Kidney (tissue), 14 donors: ENCODE data around the gene FN1. TPM values are rescaled to one million over a fixed set of nuclear protein-coding genes. Genes with fewer than 3 reads are reported as not detected.

Source experiments
- DNase-seq, 5 donors: peaks; one replicate each; pipeline ENCODE4 v3.0.0-alpha.2; 2013 to 2020
- FAIRE-seq: peaks from 2 replicates; lab custom pipeline; 2012; peaks lifted over from hg19 to GRCh38; lab: Jason Lieb, UNC
- H3K27ac ChIP-seq, 2 donors: one replicate each; pipeline ENCODE4 v1.7.0; 2013; ENCODE audit warnings: low read depth in 2 of 2, low read length in 2 of 2, inconsistent platforms in 1 of 2
- H3K27me3 ChIP-seq: one replicate; pipeline ENCODE4 v1.7.1; 2013; ENCODE audit warnings: low read length, inconsistent platforms; ENCODE audit not compliant: control insufficient read depth, insufficient read depth
- H3K36me3 ChIP-seq, 3 donors: one replicate each; pipeline versions ENCODE4 v1.7.0 to v1.7.1; 2013; ENCODE audit warnings: low read length in 3 of 3, control low read depth in 1 of 3, inconsistent platforms in 1 of 3; ENCODE audit not compliant: insufficient read depth in 3 of 3, control insufficient read depth in 2 of 3
- H3K4me1 ChIP-seq, 3 donors: one replicate each; pipeline versions ENCODE4 v1.7.0 to v1.7.1; 2013; ENCODE audit warnings: low read length in 3 of 3, inconsistent platforms in 1 of 3, low read depth in 1 of 3; ENCODE audit not compliant: control insufficient read depth in 2 of 3, insufficient read depth in 2 of 3
- H3K4me3 ChIP-seq, 3 donors: one replicate each; pipeline versions ENCODE4 v1.7.0 to v1.8.1; 2013; ENCODE audit warnings: low read length in 3 of 3, control low read depth in 1 of 3, inconsistent platforms in 1 of 3
- H3K9ac ChIP-seq, 3 donors: one replicate each; pipeline versions ENCODE4 v1.7.0 to v1.7.1; 2013; ENCODE audit warnings: low read length in 3 of 3, control low read depth in 1 of 3, inconsistent platforms in 1 of 3
- H3K9me3 ChIP-seq, 3 donors: one replicate each; pipeline versions ENCODE4 v1.7.0 to v1.7.1; 2013; ENCODE audit warnings: low read length in 3 of 3, control low read depth in 1 of 3, inconsistent platforms in 1 of 3; ENCODE audit not compliant: control insufficient read depth in 2 of 3, insufficient read depth in 1 of 3
- intact Hi-C: fragments of 100-400 bp; cut with DNase I; formaldehyde crosslinking; loops from one replicate; pipeline ENCODE4 v1.11.1; 2022
- polyA plus RNA-seq: library from polyadenylated mRNA; stranded (reverse); fragments of 350-450 nt; fragmentation: Illumina TruSeq; extraction: RNeasy Lipid Tissue Mini Kit (QIAGEN cat#74804); gene quantifications from one replicate; pipeline ENCODE4 v1.2.3, GENCODE V29; 2014; ENCODE audit warnings: low read depth, low replicate concordance; ENCODE audit not compliant: insufficient read depth
- total RNA-seq: library from RNA; stranded (reverse); fragmentation: NEBNext Ultra II Directional; extraction: Animal tissue kit (Norgen Biotek cat#: 25700); gene quantifications from one replicate; pipeline ENCODE4 v1.2.1, GENCODE V29; 2021
- TF ChIP-seq, protein P1 (sequence below): IDR thresholded peaks from 3 replicates; pipeline ENCODE4 v1.5.1; 2012; ENCODE audit warnings: mild to moderate bottlenecking, moderate library complexity, borderline replicate concordance; ENCODE audit not compliant: insufficient read depth; ENCODE audit errors: extremely low read depth
- donor health status: control.
- donor health status: control.
- donor health status: control.
- donor health status: control.
- donor health status: control.
- donor health status: DM: yes; HTN: yes; CAD: no.
- donor health status: Normal renal cell carcinoma (clear cell type).

FN1 gene
- total and polyA plus RNA-seq, 2 donors from 2014 or later = 92.1 to 289 TPM

DNA sequence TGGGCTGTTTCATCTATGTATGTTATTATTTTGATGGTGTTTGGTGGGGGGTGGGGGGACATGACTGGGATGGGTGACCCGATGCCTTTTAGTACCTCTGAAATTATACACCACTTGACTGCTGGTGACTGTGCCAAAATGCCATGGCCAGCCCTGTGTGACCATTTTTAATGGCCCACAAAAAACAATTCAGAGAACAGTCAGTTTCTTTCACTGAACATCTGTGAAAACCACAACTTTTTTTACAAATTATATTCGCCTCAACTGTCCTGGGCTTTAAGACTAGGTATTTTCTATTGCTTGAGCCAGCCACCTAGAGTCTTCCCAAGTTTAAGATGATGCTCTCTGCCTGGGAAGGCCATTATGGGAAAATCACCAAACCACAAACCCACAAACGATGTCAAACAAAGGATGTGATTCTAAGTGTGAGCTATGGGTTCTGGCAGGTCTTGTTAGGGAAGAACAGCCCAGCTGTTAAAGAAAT, 33.9 kb downstream of the FN1 start:
- Histone ChIP-seq H3K36me3 (peaks cover 0 to 4% (median 0%) of the 10 kb centered on the region in 3 donors), H3K27me3 (no peaks in the 10 kb centered on the region)

GRCh38 chr2:215399067-215399716, 36.7 kb downstream of the FN1 start:
- Histone ChIP-seq H3K4me1 (no peaks in the 10 kb centered on the region), H3K27ac (no peak overlapping the region), H3K36me3 (peaks cover 0 to 2% (median 0%) of the 10 kb centered on the region in 3 donors), H3K9me3 (no peaks in the 10 kb centered on the region), H3K4me3 (no peak overlapping the region), H3K9ac (no peak overlapping the region), H3K27me3 (no peaks in the 10 kb centered on the region)
- no peak for DNase-seq
- TF ChIP-seq, protein P1, sequence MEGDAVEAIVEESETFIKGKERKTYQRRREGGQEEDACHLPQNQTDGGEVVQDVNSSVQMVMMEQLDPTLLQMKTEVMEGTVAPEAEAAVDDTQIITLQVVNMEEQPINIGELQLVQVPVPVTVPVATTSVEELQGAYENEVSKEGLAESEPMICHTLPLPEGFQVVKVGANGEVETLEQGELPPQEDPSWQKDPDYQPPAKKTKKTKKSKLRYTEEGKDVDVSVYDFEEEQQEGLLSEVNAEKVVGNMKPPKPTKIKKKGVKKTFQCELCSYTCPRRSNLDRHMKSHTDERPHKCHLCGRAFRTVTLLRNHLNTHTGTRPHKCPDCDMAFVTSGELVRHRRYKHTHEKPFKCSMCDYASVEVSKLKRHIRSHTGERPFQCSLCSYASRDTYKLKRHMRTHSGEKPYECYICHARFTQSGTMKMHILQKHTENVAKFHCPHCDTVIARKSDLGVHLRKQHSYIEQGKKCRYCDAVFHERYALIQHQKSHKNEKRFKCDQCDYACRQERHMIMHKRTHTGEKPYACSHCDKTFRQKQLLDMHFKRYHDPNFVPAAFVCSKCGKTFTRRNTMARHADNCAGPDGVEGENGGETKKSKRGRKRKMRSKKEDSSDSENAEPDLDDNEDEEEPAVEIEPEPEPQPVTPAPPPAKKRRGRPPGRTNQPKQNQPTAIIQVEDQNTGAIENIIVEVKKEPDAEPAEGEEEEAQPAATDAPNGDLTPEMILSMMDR = no peak
- intact Hi-C loops = no loop called here
- FAIRE-seq = no peak

More for the DNA sequence above, 33.9 kb downstream of the FN1 start:
- DNase-seq (no peak), FAIRE-seq (no peak)
- TF ChIP-seq, protein P1 = no peak
- Histone ChIP-seq H3K4me3 (no peak overlapping the region), H3K9me3 (no peaks in the 10 kb centered on the region), H3K27ac (no peak overlapping the region), H3K4me1 (no peaks in the 10 kb centered on the region), H3K9ac (no peak overlapping the region)
- intact Hi-C loops = no loop called here

DNA sequence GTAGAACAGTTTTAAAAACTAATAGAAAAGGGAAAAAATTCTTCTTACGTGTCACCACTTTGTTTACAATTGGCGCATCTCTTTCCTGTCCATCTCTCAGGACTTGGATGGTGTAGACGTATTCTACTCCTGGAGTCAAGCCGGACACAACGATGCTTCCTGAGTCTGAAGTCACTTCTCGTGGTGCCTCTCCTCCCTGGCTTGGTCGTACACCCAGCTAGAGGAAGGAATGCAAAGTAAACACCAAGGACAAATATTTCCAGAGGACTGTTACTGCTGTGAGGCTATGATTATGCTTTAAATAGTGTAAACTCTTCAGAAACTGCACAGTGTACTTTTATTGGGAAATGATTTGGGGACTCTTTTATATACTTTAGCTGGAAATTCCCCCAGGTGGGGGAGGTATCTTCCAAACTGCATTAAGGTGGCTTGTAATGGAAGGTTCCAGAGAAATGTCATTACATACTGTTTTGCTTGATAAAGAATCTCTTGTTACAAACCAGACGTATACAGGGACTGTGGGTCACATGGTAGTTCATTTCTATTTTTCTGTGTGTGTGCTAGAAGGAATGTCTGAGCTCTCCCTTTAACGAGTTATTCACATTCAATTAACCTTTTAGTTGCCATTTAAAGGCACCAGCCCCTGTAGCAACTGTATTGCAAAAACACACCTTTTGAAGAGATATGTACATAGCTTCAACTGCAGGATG, 38.1 kb downstream of the FN1 start:
- Histone ChIP-seq H3K9ac (no peak overlapping the region), H3K4me3 (no peak overlapping the region), H3K36me3 (peaks cover 0 to 2% (median 0%) of the 10 kb centered on the region in 3 donors), H3K9me3 (no peaks in the 10 kb centered on the region), H3K4me1 (no peaks in the 10 kb centered on the region), H3K27ac (no peak overlapping the region), H3K27me3 (no peaks in the 10 kb centered on the region)
- intact Hi-C loops = no loop called here
- TF ChIP-seq, protein P1 = no peak
- no peak for DNase-seq
- no peak for FAIRE-seq
